Measurements from ENCODE around the gene RASGRF1. TPM values are rescaled to one million over a fixed set of nuclear protein-coding genes. Genes with fewer than 3 reads are reported as not detected.

The RASGRF1 gene
- total and polyA plus RNA-seq, 2 donors (not counting 1 experiment from before 2014, with no cell fraction given) = 1.0 to 9.4 TPM

GRCh38 chr15:78991879-78992278 lies 98.7 kb downstream of the RASGRF1 start:
- no peak overlapping the region for H3K4me2 ChIP-seq (replicated peaks; ENCODE audit: low read depth, low read length, poor library complexity, severe bottlenecking)
- H3K79me2 ChIP-seq (ENCODE audit: control insufficient read depth, insufficient read depth, low read length) = no peaks in the 10 kb centered on the region
- no peak overlapping the region for H3K27ac ChIP-seq (ENCODE audit: low read length in 2 of 2)
- no peaks in the 10 kb centered on the region for H3K27me3 Mint-ChIP-seq
- TF ChIP-seq EZH2 (IDR thresholded peaks at IDR 0.05; ENCODE audit: borderline replicate concordance, insufficient read depth, low read depth, low read length, poor library complexity, severe bottlenecking) (no peak), CTCF (IDR thresholded peaks at IDR 0.05) (no peak)
- 95% methylated on average over 11 of the region's 15 CpGs for WGBS (ENCODE audit: insufficient coverage)
- H3K4me3 Mint-ChIP-seq = no peak overlapping the region
- intact Hi-C loops (cut with micrococcal nuclease) = no loop called here
- H3K27ac Mint-ChIP-seq = no peak overlapping the region
- DNase-seq = no peak
- H4K20me1 ChIP-seq (ENCODE audit: control insufficient read depth, insufficient read depth, low read length, poor library complexity, severe bottlenecking) = no peaks in the 10 kb centered on the region
- H2AFZ ChIP-seq (ENCODE audit: insufficient read depth, low read depth, low read length, poor library complexity, severe bottlenecking) = no peak overlapping the region
- ChIA-PET POLR2A (no interaction called here), CTCF (interaction anchor here (1.8 kb wide), 1 partner anchor 14 kb away, joined by 6 read pairs; no protein-coding TSS in a partner anchor)
- peaks cover 5 to 26% of the 10 kb centered on the region in 2 donors for H3K4me1 ChIP-seq (ENCODE audit: control insufficient read depth in 2 of 2, insufficient read depth in 2 of 2, low read length in 2 of 2)
- no peaks in the 10 kb centered on the region for H3K36me3 ChIP-seq (replicated peaks in 1 of 2; ENCODE audit: control extremely low read depth in 1 of 2, control insufficient read depth in 1 of 2, extremely low read depth in 1 of 2, insufficient read depth in 2 of 2, low read length in 1 of 2)
- no peak overlapping the region for H3K9ac ChIP-seq (ENCODE audit: low read length)
- ATAC-seq (ENCODE audit: low read depth) = no peak
- H3K4me1 Mint-ChIP-seq = peaks cover 25% of the 10 kb centered on the region
- H3K27me3 ChIP-seq (replicated peaks in 1 of 4; ENCODE audit: control extremely low read depth in 1 of 4, control insufficient read depth in 3 of 4, insufficient read depth in 4 of 4, low read length in 3 of 4) = no peaks in the 10 kb centered on the region
- H3K4me3 ChIP-seq (ENCODE audit: control extremely low read depth in 1 of 5, extremely low read depth in 1 of 5, insufficient read depth in 1 of 5, low read depth in 2 of 5, low read length in 4 of 5) = no peak overlapping the region
- no peaks in the 10 kb centered on the region for H3K9me3 ChIP-seq (ENCODE audit: control extremely low read depth in 1 of 3, control insufficient read depth in 2 of 3, insufficient read depth in 1 of 3, low read length in 2 of 3)
- H3K9me3 Mint-ChIP-seq (ENCODE audit: insufficient read depth) = no peaks in the 10 kb centered on the region

GRCh38 chr15:78991476-78991875 lies 99.1 kb downstream of the RASGRF1 start:
- peaks cover 25% of the 10 kb centered on the region for H3K4me1 Mint-ChIP-seq
- Histone ChIP-seq H3K9me3 (ENCODE audit: control extremely low read depth in 1 of 3, control insufficient read depth in 2 of 3, insufficient read depth in 1 of 3, low read length in 2 of 3) (no peaks in the 10 kb centered on the region), H3K27ac (ENCODE audit: low read length in 2 of 2) (no peak overlapping the region), H3K79me2 (ENCODE audit: control insufficient read depth, insufficient read depth, low read length) (no peaks in the 10 kb centered on the region), H3K9ac (ENCODE audit: low read length) (no peak overlapping the region), H3K27me3 (replicated peaks in 1 of 4; ENCODE audit: control extremely low read depth in 1 of 4, control insufficient read depth in 3 of 4, insufficient read depth in 4 of 4, low read length in 3 of 4) (no peaks in the 10 kb centered on the region), H2AFZ (ENCODE audit: insufficient read depth, low read depth, low read length, poor library complexity, severe bottlenecking) (no peak overlapping the region), H3K4me1 (ENCODE audit: control insufficient read depth in 2 of 2, insufficient read depth in 2 of 2, low read length in 2 of 2) (peaks cover 5 to 26% of the 10 kb centered on the region in 2 donors), H3K36me3 (replicated peaks in 1 of 2; ENCODE audit: control extremely low read depth in 1 of 2, control insufficient read depth in 1 of 2, extremely low read depth in 1 of 2, insufficient read depth in 2 of 2, low read length in 1 of 2) (no peaks in the 10 kb centered on the region), H4K20me1 (ENCODE audit: control insufficient read depth, insufficient read depth, low read length, poor library complexity, severe bottlenecking) (no peaks in the 10 kb centered on the region), H3K4me2 (replicated peaks; ENCODE audit: low read depth, low read length, poor library complexity, severe bottlenecking) (no peak overlapping the region), H3K4me3 (ENCODE audit: control extremely low read depth in 1 of 5, extremely low read depth in 1 of 5, insufficient read depth in 1 of 5, low read depth in 2 of 5, low read length in 4 of 5) (no peak overlapping the region)
- TF ChIP-seq EZH2 (IDR thresholded peaks at IDR 0.05; ENCODE audit: borderline replicate concordance, insufficient read depth, low read depth, low read length, poor library complexity, severe bottlenecking) = no peak
- no peak for TF ChIP-seq CTCF (IDR thresholded peaks at IDR 0.05)
- no peaks in the 10 kb centered on the region for H3K9me3 Mint-ChIP-seq (ENCODE audit: insufficient read depth)
- WGBS (ENCODE audit: insufficient coverage) = 98% methylated on average over 9 of the region's 10 CpGs
- no peak overlapping the region for H3K4me3 Mint-ChIP-seq
- POLR2A ChIA-PET = no interaction called here
- CTCF ChIA-PET = interaction anchor here (1.8 kb wide), 1 partner anchor 13 kb away, joined by 6 read pairs; no protein-coding TSS in a partner anchor
- intact Hi-C loops (cut with micrococcal nuclease) = no loop called here
- DNase-seq (no peak), ATAC-seq (ENCODE audit: low read depth) (no peak)
- H3K27me3 Mint-ChIP-seq = no peaks in the 10 kb centered on the region
- H3K27ac Mint-ChIP-seq = no peak overlapping the region

Data from B cell (primary cell).